ENCODE data around the gene OR1L4.

Gene OR1L4, protein sequence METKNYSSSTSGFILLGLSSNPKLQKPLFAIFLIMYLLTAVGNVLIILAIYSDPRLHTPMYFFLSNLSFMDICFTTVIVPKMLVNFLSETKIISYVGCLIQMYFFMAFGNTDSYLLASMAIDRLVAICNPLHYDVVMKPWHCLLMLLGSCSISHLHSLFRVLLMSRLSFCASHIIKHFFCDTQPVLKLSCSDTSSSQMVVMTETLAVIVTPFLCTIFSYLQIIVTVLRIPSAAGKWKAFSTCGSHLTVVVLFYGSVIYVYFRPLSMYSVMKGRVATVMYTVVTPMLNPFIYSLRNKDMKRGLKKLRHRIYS

GRCh38 chr9:122723690-122724089 lies at the start of gene OR1L4:
Gene OR1L4 (plus strand): TSS chr9:122723990. CDS start chr9:122723990, 0 bp downstream.
- DNase-seq (ENCODE audit: low read depth): no peak

DNA sequence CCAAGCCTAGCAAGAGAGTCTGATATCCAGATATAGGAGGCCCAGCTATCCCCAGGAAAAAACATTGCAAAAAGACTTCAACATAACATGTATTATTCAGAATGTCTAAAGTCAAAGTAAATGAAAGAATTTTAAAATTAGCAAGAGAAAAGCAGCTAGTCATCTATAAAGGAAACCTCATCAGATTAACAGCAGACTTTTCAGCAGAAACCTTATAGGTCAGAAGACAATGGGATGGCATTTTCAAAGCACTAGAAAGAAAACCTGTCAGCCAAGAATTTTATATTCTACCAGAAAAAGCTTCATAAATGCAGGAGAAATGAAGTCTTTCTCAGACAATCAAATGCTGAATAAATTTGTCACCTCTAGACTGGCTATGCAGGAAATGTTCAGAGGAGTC lies 38.9 kb upstream of the OR1L4 start:
- DNase-seq (ENCODE audit: low read depth): no peak

- no peak for DNase-seq (ENCODE audit: low read depth)
Observed at GRCh38 chr9:122695696-122696095, 28.1 kb upstream of the OR1L4 start.

- no peak for DNase-seq (ENCODE audit: low read depth)
Observed at GRCh38 chr9:122718038-122718437, 5.8 kb upstream of the OR1L4 start.

- DNase-seq (ENCODE audit: low read depth): no peak
Observed at GRCh38 chr9:122719218-122719617, 4.6 kb upstream of the OR1L4 start.

DNA sequence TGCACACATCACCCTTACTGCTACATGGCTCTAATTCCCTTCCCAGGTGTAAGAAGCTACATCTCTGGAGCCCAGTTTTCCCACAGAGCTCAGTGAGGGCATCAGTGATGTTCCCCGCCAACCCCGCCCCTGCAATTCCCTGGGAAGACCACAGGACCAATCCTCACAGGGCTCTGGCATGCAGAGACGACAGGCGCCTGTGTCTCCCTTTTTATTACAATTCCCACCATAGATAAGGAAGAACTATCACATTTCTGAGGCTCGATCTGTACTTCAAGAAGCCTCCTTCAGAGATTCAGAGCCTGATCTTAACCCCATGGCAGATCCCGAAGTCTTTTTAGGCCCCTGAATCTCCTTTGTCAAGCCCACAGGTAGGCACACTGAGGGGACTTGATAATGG lies 18.2 kb downstream of the OR1L4 start, which contains the start of gene OR1L6:
OR1L6 (plus strand) TSS at position 301 of the 400 bp plus-strand sequence. CDS start 7,545 bp downstream, outside the sequence.
- no peak for DNase-seq (ENCODE audit: low read depth)

DNA sequence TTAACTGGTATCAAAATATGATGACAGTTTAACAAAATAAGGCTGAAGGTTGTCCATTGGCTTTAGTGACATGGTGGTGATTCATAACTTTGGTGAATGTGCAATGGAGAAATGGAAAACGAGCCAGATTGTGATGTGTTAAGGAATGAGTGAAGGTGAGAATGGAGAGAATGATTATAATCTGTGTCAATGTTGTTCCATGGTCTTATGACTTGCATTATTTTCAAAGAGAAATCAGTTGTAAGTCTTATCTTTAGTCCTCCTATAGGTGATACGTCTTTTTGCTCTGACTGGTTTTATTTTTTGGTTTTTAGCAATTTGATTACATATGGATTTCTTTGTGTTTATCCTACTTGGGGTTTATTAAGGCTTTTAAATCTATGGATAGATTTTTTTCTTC lies 31.0 kb downstream of the OR1L4 start:
- no peak for DNase-seq (ENCODE audit: low read depth)

DNA sequence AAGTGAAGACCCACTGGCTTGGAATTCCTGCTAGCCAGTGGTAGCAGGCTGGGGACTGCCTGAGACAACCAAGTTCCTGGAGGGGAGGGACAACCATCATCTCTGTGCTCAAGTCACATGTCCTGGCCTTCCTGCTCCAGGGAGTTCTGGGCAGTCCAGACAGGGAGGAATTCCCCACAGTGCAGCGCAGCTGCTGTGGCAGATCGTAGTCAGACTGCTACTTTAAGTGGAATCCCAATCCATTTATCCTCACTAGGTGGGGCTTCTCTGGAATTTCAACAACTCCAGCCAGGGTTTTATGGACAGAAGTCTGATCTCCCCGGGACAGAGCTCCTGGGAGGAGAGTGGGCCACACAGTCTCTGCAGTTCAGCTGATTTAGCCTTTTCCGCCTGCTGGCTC lies 44.0 kb downstream of the OR1L4 start:
- no peak for DNase-seq (ENCODE audit: low read depth)
